NCI-H524 treated with DMSO at 0.1 percent for 48 hours (cell line): Measurements from ENCODE around the gene TBC1D8.

Experiments used
- DNase-seq: peaks from one replicate; lab custom pipeline; 2025; lab: John Stamatoyannopoulos, UW

TBC1D8 gene

GRCh38 chr2:101135412-101136296, 15.5 kb downstream of the TBC1D8 start:
- DNase-seq = no peak

GRCh38 chr2:101133492-101134100, 17.6 kb downstream of the TBC1D8 start:
- DNase-seq = no peak

- no peak for DNase-seq
Measured at GRCh38 chr2:101132202-101132601, 19.0 kb downstream of the TBC1D8 start.

GRCh38 chr2:101130081-101130480, 21.1 kb downstream of the TBC1D8 start:
- no peak for DNase-seq

GRCh38 chr2:101127319-101128056, 23.7 kb downstream of the TBC1D8 start:
- DNase-seq = no peak

- DNase-seq = no peak
Measured at GRCh38 chr2:101125808-101126207, 25.4 kb downstream of the TBC1D8 start.

- DNase-seq = no peak
Measured at GRCh38 chr2:101125374-101125773, 25.8 kb downstream of the TBC1D8 start.

- no peak for DNase-seq
Measured at GRCh38 chr2:101124643-101125366, 26.4 kb downstream of the TBC1D8 start.

- DNase-seq = no peak
Measured at GRCh38 chr2:101123795-101124471, 27.2 kb downstream of the TBC1D8 start.

- DNase-seq = no peak
Measured at GRCh38 chr2:101121174-101121573, 30.0 kb downstream of the TBC1D8 start.

- DNase-seq = no peak
Measured at GRCh38 chr2:101120124-101120996, 30.8 kb downstream of the TBC1D8 start.

GRCh38 chr2:101119431-101119830, 31.8 kb downstream of the TBC1D8 start:
- DNase-seq = no peak

GRCh38 chr2:101116841-101117552, 34.2 kb downstream of the TBC1D8 start:
- DNase-seq = no peak

- DNase-seq = no peak
Measured at GRCh38 chr2:101116348-101116747, 34.8 kb downstream of the TBC1D8 start.

GRCh38 chr2:101115664-101116063, 35.5 kb downstream of the TBC1D8 start:
- no peak for DNase-seq

GRCh38 chr2:101114815-101115214, 36.4 kb downstream of the TBC1D8 start:
- no peak for DNase-seq

GRCh38 chr2:101114268-101114783, 36.9 kb downstream of the TBC1D8 start:
- DNase-seq = peak; percentile 48

GRCh38 chr2:101113441-101114267, 37.5 kb downstream of the TBC1D8 start:
- no peak for DNase-seq

- DNase-seq = no peak
Measured at GRCh38 chr2:101112772-101113157, 38.4 kb downstream of the TBC1D8 start.
